Right lobe of liver (tissue), 6 donors: Measurements from ENCODE around the gene RIMS3. TPM values are rescaled to one million over a fixed set of nuclear protein-coding genes. Genes with fewer than 3 reads are reported as not detected.

Source experiments
- ATAC-seq, 4 donors: fragments of 200-7000 bp; cut with Tn5 transposase; one replicate each; pipeline ENCODE4 v1.9.1; 2020; ENCODE audit warnings: mild to moderate bottlenecking in 4 of 4, moderate library complexity in 4 of 4
- DNase-seq, 3 donors: peaks; one replicate each; pipeline ENCODE4 v3.0.0-alpha.2; 2020
- H3K27ac ChIP-seq, 3 donors: fragments of 200-600 bp; one replicate each; pipeline ENCODE4 v1.8.0; 2022
- H3K27me3 ChIP-seq, 2 donors: fragments of 200-600 bp; one replicate each; pipeline ENCODE4 v1.8.0; 2022
- H3K36me3 ChIP-seq, 4 donors: fragments of 200-600 bp; sonication (generic) in 1 of 4; one replicate each; pipeline versions ENCODE4 v1.5.1 to v1.8.0; 2017 to 2022; ENCODE audit warnings: control low read depth in 1 of 4
- H3K4me1 ChIP-seq, 4 donors: fragments of 200-600 bp; sonication (generic) in 1 of 4; one replicate each; pipeline versions ENCODE4 v1.5.1 to v1.8.0; 2017 to 2022; ENCODE audit warnings: control low read depth in 1 of 4
- H3K4me3 ChIP-seq, 3 donors: fragments of 200-600 bp; one replicate each; pipeline ENCODE4 v1.8.0; 2022
- H3K9me3 ChIP-seq, 4 donors: fragments of 200-600 bp; sonication (generic) in 1 of 4; one replicate each; pipeline versions ENCODE4 v1.5.1 to v1.8.0; 2017 to 2022; ENCODE audit warnings: control low read depth in 1 of 4
- POLR2A ChIP-seq: fragments of 450-650 bp; IDR thresholded peaks from one replicate; pipeline ENCODE4 v1.6.1; 2017; ENCODE audit warnings: antibody characterized with exemption, mild to moderate bottlenecking
- WGBS: methylation state at CpG from one replicate; pipeline ENCODE4 v1.1.6; 2018; ENCODE audit warnings: low coverage, low lambda C conversion rate; ENCODE audit not compliant: insufficient coverage; ENCODE audit errors: missing lambda C conversion rate; 5-methylcytosine and 5-hydroxymethylcytosine counted together
- intact Hi-C, 2 donors: fragments of 100-400 bp; cut with DNase I; formaldehyde crosslinking; loops; one replicate each; pipeline versions ENCODE4 v1.11.2 to v1.14.1; 2022
- total RNA-seq, 6 experiments: library from RNA; depleted of rRNA in 2 of 6; stranded (reverse); fragments of >200 nt in 2 of 6; fragmentation: NEBNext Ultra II Directional in 3 of 6; extraction: Animal tissue kit (Norgen Biotek cat#: 25700) in 3 of 6; gene quantifications; one replicate each; pipeline versions ENCODE4 v1.1.0 to v1.2.4, GENCODE V29; 2016 to 2023
- TF ChIP-seq, protein P1 (sequence below), 4 donors: fragments of 200-600 bp in 3 of 4; fragments of 450-650 bp in 1 of 4; IDR thresholded peaks; one replicate each; pipeline versions ENCODE4 v1.5.1 to v1.8.0; 2016 to 2022; ENCODE audit warnings: antibody characterized with exemption in 4 of 4, mild to moderate bottlenecking in 2 of 4
- donor health status: DM: no; HTN: yes; CAD: no.
- donor health status: DM: no; HTN: no; CAD: no.
- donor health status: DM: no; HTN: no; CAD: no.
- donor health status: DM: no; HTN: yes; CAD: no.
- donor health status: DM: no; HTN: yes; CAD: no.

The RIMS3 gene
- total RNA-seq, 6 experiments from 2014 or later, result 0.35 to 1.4 (median 0.45) TPM

DNA sequence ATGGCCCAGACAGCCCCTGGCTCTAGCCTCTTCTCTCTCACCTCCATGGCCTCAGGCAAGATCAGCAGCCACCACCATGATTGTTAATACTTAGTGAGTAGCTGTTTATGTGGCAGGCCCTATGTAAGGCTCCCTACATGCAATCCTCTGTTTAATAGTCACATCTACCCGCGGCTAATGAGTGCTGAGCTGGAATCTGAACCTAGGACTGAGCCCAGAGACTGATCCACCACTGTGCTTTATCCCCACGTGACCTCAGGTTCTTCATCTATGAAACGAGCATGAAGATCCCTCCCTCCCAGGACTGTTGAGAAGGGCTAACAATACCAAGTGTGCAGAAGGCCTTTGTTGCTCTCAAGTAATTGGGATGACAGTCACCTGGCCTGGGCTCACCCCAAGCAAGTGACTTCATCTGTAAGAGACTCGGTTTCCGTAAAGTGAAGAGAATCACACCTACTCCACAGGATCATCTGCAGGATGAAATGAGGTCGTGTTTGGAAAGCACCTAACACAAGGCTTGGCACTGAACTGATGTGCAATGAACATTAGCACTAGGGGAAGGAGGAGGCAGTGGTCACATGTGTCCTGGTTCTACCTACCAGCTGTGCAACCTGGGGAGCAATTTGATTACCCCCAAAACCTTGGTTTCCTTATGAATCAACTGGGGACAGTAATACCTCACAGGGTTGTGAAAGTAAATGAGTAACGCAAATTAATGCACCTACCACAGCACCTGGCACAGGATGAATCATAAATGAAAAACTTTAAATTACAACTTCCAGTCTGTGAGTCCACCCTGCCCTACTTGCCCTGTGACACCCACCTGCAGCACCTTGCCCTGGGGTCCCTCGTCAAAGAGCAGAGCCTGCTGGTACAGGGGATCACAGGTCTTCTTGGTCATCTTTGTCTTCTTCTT is 37.2 kb downstream of the RIMS3 start:
- no peaks in the 10 kb centered on the region for H3K9me3 ChIP-seq
- H3K36me3 ChIP-seq, result no peaks in the 10 kb centered on the region
- 67% methylated on average over 7 of the region's 9 CpGs for WGBS
- ATAC-seq, result no peak
- no peak overlapping the region for H3K27ac ChIP-seq
- intact Hi-C loops, result loop anchor here in 1 of 2 donors (10.0 kb wide), 1 partner anchor 227 kb away; no protein-coding TSS in a partner anchor
- peak in 1 of 3 donors; percentile 17 for DNase-seq
- H3K4me3 ChIP-seq, result no peak overlapping the region
- peaks cover 0 to 5% (median 0%) of the 10 kb centered on the region in 4 donors for H3K4me1 ChIP-seq
- no peaks in the 10 kb centered on the region for H3K27me3 ChIP-seq
- TF ChIP-seq POLR2A, result no peak
- TF ChIP-seq, protein P1, sequence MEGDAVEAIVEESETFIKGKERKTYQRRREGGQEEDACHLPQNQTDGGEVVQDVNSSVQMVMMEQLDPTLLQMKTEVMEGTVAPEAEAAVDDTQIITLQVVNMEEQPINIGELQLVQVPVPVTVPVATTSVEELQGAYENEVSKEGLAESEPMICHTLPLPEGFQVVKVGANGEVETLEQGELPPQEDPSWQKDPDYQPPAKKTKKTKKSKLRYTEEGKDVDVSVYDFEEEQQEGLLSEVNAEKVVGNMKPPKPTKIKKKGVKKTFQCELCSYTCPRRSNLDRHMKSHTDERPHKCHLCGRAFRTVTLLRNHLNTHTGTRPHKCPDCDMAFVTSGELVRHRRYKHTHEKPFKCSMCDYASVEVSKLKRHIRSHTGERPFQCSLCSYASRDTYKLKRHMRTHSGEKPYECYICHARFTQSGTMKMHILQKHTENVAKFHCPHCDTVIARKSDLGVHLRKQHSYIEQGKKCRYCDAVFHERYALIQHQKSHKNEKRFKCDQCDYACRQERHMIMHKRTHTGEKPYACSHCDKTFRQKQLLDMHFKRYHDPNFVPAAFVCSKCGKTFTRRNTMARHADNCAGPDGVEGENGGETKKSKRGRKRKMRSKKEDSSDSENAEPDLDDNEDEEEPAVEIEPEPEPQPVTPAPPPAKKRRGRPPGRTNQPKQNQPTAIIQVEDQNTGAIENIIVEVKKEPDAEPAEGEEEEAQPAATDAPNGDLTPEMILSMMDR (IDR thresholded peaks at IDR 0.05), result no peak

DNA sequence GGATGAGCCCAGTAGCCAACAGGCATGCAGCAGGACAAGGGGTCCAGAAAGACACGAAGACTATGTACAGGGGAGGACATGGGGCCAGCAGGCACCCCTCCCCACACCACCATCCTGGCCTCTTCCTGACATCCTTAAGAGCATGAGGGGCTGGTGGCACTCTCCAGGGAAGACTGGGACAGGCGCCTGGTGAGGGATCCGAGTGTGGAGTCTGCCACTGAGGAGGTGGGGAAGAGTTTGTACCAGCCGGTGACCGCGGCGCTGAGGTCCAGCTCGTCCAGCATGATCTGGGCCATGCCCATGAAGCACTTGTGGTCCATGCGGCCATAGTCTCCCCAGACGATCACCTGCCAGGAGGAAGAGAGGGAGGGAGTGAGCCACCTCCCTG is 39.1 kb downstream of the RIMS3 start:
- Histone ChIP-seq H3K9me3 (no peaks in the 10 kb centered on the region), H3K27me3 (no peaks in the 10 kb centered on the region), H3K36me3 (no peaks in the 10 kb centered on the region), H3K4me1 (peaks cover 0 to 5% (median 0%) of the 10 kb centered on the region in 4 donors), H3K27ac (no peak overlapping the region), H3K4me3 (no peak overlapping the region)
- TF ChIP-seq, protein P1 (IDR thresholded peaks at IDR 0.05), result no peak
- no peak for TF ChIP-seq POLR2A
- WGBS, result 80% methylated on average over 1 of the region's 10 CpGs
- intact Hi-C loops, result loop anchor here in 1 of 2 donors (10.0 kb wide), 1 partner anchor 228 kb away; no protein-coding TSS in a partner anchor
- DNase-seq, result peak in 1 of 3 donors; percentile 40
- ATAC-seq, result no peak

DNA sequence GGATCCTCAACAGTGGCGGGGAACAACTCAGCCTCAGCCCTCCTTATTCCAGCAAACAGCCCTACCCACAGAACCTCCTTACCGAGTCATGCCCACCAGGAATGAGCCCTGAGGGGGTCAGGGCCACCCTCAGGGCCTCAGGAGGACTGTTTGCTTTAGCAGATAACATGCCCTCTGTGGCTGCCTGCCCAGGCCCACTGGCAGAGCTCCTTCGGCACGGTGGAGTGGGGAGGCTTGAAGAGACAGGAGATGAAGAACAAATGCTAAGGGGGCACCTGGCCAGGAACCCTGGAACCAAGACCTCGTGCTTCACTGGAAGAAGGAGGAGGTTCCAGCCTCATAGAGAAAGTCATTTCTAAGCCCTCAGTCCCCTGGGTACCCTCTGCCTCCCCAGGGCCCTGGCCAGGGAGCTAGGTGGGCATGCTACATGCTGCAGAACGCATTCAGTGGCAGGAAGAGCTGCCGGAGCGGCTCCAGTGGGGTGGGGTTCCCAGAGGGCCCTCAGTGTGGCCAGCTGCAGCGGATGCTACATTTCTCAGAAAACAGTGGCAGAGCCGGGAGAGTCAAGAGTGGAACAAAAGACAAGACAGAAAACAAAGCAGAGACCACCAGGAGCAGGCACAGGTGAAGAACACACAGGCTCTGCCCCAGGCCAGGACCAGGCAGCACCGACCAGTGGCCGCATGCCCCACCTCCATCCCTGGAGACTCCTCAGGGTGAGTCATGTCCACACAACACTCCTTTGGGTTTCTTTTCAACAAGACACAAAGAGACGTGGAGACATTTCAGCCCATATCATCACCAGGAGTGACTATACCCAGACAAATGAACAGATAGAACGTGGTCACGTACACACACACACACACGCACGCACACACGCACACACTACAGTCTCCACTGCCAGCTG is 39.8 kb downstream of the RIMS3 start:
- Histone ChIP-seq H3K9me3 (no peaks in the 10 kb centered on the region), H3K4me3 (no peak overlapping the region), H3K27me3 (no peaks in the 10 kb centered on the region), H3K36me3 (no peaks in the 10 kb centered on the region), H3K4me1 (peaks cover 0 to 5% (median 0%) of the 10 kb centered on the region in 4 donors), H3K27ac (no peak overlapping the region)
- TF ChIP-seq, protein P1 (IDR thresholded peaks at IDR 0.05), result no peak
- no peak for TF ChIP-seq POLR2A
- ATAC-seq (peak in 2 of 4 donors; percentile 19 to 30), DNase-seq (peak in 1 of 3 donors; percentile 45)
- intact Hi-C loops, result loop anchor here in 1 of 2 donors (10.0 kb wide), 1 partner anchor 229 kb away; no protein-coding TSS in a partner anchor
- WGBS, result 62% methylated on average over 10 of the region's 18 CpGs

DNA sequence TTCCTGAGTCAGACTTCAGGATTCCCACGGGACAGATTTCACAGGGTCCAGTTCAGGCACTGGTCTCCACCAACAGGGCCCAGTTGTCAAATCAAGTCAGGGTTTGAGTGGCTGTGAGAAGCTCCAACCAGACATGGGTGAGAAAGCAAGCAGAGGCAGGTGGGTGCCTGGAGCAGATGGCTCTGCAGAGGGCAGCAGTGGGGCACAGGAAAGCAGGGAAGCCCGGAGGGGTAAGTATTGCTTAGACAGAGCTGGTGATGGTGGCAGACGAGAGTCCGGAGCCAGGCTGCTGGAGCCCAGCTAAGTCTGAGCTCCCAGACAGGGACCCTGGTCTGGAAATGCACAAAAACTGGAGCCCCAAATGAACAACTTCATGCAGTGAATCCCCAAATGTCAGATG is 40.4 kb downstream of the RIMS3 start:
- ATAC-seq (peak; percentile 86 to 96 (median 92)), DNase-seq (peak in 2 of 3 donors; percentile 52 to 62)
- intact Hi-C loops, result loop anchor here in 1 of 2 donors (10.0 kb wide), 1 partner anchor 230 kb away; no protein-coding TSS in a partner anchor
- Histone ChIP-seq H3K4me1 (peaks cover 0 to 5% (median 0%) of the 10 kb centered on the region in 4 donors), H3K4me3 (no peak overlapping the region), H3K27me3 (no peaks in the 10 kb centered on the region), H3K36me3 (no peaks in the 10 kb centered on the region), H3K9me3 (no peaks in the 10 kb centered on the region), H3K27ac (no peak overlapping the region)
- no CpG with 5 or more reads among the region's 4 CpGs for WGBS
- TF ChIP-seq POLR2A, result no peak
- TF ChIP-seq, protein P1 (IDR thresholded peaks at IDR 0.05), result peak; percentile 40 to 55 (median 48)
